ENCODE measurements around the gene MAMDC2. TPM values are rescaled to one million over a fixed set of nuclear protein-coding genes. Genes with fewer than 3 reads are reported as not detected.

The MAMDC2 gene
- total RNA-seq, 1 experiment from 2014 or later: 3.1 TPM

DNA sequence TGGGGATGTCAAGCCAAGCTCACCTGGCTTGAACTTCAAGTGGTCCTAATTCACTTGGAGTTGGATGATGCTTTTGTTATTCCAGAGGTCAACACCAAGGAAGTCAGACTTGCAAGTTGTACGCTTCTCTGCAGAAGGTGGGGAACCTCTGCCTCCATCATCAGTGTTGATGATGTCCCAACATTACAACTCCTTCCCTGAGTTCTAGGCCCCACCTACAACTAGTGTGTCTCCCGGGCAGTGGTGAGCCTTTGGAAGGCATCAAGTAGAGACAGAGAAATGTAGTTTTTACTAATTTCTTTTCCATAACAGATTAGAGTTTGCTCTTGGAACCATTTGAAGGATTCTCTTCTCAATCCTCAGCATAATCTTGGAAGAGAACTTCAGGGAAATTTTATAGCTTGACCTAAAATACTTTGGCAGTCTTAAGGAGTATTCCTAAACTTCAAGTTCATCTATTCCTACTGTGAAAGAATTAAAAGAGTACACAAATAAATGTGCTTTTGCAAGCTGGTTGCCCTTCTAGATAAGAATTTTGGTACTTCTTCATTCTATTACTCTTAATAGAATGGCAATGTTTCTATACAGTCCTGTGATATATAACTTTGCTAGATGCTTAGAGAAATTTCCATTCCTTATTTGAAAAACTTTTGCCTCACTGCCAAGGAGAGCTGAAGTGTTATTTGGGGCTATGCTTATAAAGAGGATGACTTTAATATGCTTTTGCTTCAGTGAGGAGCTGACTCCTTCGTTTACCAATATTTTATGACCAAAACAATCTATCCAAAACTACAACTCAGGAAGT is 12.0 kb downstream of the MAMDC2 start:
- in situ Hi-C loops (cut with HindIII; ENCODE audit: low pct_unique_long_range_greater_than_20kb, low sequenced_read_pairs): no loop called here
- DNase-seq (ENCODE audit: low read depth): no peak

DNA sequence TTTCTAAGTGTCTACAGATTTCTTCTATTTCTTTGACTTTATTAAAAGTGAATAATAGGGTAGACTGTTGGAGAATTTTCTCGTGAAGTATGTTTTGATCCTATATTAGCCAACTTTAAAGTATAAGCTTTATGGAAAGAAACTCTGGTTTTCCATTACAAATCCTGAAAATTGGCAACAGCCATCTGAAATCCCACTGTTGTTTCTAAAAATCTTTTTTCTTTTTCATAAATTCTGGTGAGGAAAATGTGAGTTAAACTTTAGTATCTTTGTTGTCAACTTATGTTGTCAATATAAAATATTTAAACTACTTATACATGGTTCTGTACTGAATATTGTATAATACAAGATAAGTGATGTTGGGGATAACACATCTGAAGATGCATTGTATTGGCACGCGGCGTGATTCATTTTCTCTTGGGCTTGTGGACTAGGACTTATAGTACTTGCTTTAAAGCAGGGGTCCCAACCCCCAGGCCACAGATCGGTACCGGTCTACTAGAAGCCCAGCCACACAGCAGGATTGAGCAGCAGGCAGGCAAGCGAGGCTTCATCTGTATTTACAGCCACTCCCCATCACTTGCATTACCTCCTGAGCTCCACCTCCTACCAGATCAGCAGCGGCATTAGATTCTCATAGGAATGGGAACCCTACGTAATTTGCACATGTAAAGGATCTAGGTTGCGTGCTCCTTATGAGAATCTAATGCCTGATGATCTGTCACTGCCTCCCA is 12.7 kb downstream of the MAMDC2 start:
- in situ Hi-C loops (cut with HindIII; ENCODE audit: low pct_unique_long_range_greater_than_20kb, low sequenced_read_pairs): no loop called here
- DNase-seq (ENCODE audit: low read depth): no peak

- no peak for DNase-seq (ENCODE audit: low read depth)
- in situ Hi-C loops (cut with HindIII; ENCODE audit: low pct_unique_long_range_greater_than_20kb, low sequenced_read_pairs): no loop called here
Observed at GRCh38 chr9:70058569-70059116, 15.0 kb downstream of the MAMDC2 start.

- in situ Hi-C loops (cut with HindIII; ENCODE audit: low pct_unique_long_range_greater_than_20kb, low sequenced_read_pairs): no loop called here
- no peak for DNase-seq (ENCODE audit: low read depth)
Observed at GRCh38 chr9:70060148-70060882, 16.7 kb downstream of the MAMDC2 start.

GRCh38 chr9:70060883-70061507 is 17.3 kb downstream of the MAMDC2 start:
- in situ Hi-C loops (cut with HindIII; ENCODE audit: low pct_unique_long_range_greater_than_20kb, low sequenced_read_pairs): no loop called here
- no peak for DNase-seq (ENCODE audit: low read depth)

DNA sequence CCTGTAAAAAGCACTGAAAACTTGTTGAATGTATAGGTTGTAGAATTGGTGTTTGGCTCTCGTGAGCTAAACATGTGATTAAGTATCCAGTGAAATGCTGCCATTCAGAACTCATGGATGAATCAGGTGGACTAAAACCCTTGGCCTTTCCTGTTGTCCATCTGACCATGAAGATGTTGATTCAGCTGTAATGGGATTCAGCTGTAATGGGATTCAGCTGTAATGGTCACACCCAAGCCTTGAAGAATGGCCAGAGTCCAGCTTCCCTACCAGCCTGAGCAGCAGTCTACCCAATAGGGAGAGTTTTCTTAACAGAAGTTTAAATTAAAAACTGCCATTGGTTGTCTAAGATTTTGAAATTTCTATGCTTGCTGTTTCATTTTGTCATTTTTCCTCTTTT is 18.1 kb downstream of the MAMDC2 start:
- no peak for DNase-seq (ENCODE audit: low read depth)
- in situ Hi-C loops (cut with HindIII; ENCODE audit: low pct_unique_long_range_greater_than_20kb, low sequenced_read_pairs): no loop called here

DNA sequence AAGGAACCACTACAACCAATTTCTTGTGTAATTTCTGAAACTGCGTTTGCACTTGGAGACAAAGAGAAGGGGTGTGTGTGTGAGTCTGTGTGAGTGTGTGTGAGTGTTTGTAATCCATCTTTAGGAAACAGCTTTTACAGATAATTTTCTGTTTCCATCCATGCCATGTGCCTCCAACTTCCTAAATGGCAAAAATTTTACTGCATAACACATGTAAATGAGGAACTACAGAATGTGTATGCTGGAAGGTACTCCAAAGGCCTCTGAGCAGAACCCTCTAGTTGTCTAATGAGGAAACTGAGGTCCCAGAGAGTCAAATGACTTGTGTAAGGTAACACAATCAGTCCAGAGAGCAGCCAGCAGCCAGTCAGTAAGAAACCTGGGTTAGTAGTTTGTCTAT is 20.8 kb downstream of the MAMDC2 start:
- in situ Hi-C loops (cut with HindIII; ENCODE audit: low pct_unique_long_range_greater_than_20kb, low sequenced_read_pairs): no loop called here
- DNase-seq (ENCODE audit: low read depth): no peak

DNA sequence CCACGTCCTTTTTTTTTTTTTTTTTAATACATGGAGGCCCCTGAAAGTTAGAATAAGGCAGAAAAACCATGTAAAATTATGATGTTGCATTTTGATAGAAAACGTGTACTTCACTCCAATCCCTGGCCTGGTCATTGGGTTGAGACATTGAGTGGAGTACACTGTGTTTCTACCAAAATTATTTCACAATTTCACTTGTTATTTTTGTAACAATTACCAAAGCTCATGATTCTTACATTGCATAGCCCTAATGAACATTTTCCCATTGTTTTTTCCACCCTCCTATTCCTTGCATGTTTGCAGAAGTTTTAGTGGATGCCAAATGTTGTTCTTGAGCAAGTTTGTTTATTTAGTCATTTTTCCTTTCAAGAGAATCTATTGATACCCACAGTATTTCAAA is 21.9 kb downstream of the MAMDC2 start:
- in situ Hi-C loops (cut with HindIII; ENCODE audit: low pct_unique_long_range_greater_than_20kb, low sequenced_read_pairs): no loop called here
- DNase-seq (ENCODE audit: low read depth): no peak

GRCh38 chr9:70066418-70066817 is 22.8 kb downstream of the MAMDC2 start:
- in situ Hi-C loops (cut with HindIII; ENCODE audit: low pct_unique_long_range_greater_than_20kb, low sequenced_read_pairs): no loop called here
- no peak for DNase-seq (ENCODE audit: low read depth)

DNA sequence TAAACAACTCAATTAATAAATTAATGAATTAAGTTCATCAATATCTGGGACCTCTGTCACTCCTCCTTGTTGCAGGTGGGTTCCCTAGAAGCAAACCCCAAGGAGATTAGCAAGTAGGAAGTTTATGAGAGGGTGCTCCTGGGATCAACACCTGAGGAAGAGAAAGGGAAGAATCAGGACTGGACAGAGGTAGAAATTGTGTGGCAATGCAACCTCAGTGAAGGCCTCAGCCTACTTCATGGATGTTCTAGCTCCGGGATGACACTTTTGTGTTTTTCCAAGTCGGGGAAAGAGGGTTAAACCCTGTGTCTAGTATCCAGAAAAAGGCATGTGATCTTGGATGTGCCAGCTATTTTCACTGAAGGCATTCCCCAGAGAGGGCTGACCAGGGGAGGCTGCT is 23.2 kb downstream of the MAMDC2 start:
- in situ Hi-C loops (cut with HindIII; ENCODE audit: low pct_unique_long_range_greater_than_20kb, low sequenced_read_pairs): no loop called here
- no peak for DNase-seq (ENCODE audit: low read depth)

DNA sequence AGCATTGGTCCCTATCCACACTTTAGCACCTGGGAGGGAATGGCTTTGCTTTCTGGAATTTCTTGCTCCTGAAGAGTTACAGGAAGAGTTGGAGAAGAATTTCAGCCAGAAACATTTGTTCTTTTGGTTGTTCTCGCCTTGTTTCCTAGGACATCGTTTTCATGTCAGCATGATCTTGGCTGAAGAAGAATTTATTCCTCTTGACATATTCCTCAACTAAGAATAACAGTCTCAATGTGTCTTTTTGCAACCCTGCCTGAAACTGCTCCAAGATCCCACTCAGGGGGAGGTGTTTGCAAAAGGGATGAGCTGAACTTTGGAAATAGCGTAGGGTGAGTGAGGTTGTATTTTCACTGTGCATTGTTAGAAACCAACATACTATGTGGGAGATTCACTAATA is 26.1 kb downstream of the MAMDC2 start:
- DNase-seq (ENCODE audit: low read depth): no peak
- in situ Hi-C loops (cut with HindIII; ENCODE audit: low pct_unique_long_range_greater_than_20kb, low sequenced_read_pairs): no loop called here

- no peak for DNase-seq (ENCODE audit: low read depth)
- in situ Hi-C loops (cut with HindIII; ENCODE audit: low pct_unique_long_range_greater_than_20kb, low sequenced_read_pairs): no loop called here
Observed at GRCh38 chr9:70073193-70073592, 29.5 kb downstream of the MAMDC2 start.

DNA sequence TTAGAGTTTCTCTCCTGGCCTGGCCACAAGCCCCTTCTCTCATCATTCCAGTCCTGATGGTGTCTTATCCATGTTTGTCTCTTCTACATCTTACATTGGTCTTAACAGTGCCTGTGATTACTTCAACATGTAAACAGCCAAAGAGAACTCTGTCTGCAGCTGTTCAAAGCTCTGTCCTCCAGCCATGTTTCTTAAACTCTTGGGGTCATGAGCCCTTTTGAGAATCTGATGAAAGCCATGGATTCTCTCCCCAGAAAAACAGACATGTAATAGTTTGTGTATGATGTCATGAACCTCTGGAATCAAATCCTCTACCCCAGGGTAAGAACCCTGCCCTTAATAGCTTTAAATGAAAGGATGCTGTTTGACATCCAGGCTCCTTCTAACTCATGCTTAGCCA is 30.1 kb downstream of the MAMDC2 start:
- DNase-seq (ENCODE audit: low read depth): no peak
- in situ Hi-C loops (cut with HindIII; ENCODE audit: low pct_unique_long_range_greater_than_20kb, low sequenced_read_pairs): no loop called here

DNA sequence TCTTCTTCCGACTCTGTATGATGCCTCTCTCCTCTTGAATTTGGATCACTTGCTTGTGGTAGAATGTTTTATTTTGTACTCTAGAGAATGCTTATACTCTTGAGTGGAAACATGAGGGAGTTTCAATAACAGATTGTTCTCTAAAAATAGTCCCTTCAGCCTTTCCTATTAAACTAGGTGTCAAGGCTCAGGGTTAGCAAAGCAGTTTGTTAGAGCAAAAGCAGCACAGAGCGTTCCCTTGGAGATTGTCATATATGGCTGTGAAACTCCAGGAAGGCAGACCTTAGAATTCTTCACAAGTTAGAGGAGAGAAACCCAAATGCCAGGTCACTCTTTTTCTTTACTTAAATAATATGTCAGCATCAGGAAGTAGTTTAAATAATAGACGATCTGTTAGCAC is 33.0 kb downstream of the MAMDC2 start:
- DNase-seq (ENCODE audit: low read depth): no peak
- in situ Hi-C loops (cut with HindIII; ENCODE audit: low pct_unique_long_range_greater_than_20kb, low sequenced_read_pairs): no loop called here

DNA sequence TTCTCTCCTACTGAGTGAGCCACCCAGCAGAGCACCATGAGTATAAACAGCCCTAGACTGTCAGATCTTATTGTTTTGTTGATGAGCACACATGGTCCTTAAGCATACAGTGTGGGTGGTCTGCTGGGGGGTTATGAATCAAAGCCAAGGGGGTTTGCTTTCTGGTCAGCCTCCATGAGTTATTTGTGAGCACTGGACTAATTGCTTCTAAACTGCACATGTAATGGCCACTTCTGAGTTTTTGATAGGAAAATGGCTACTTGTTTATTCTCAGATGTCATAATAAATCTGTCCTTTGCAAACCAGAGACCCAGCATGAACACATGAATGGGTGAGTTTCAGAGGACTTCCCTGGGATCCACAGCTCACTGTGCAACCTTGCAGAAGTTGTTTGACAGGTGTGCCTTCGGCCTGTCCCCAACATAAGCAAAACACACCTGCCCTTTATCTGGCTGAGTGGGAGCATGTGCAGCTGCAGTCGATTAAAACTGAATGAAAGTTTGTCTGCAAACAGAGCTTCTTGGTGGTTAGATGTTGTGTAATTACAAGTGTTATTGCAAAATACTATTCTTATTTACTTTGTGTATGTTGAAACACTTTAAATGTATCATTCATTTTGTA is 35.9 kb downstream of the MAMDC2 start:
- DNase-seq (ENCODE audit: low read depth): no peak
- in situ Hi-C loops (cut with HindIII; ENCODE audit: low pct_unique_long_range_greater_than_20kb, low sequenced_read_pairs): no loop called here

GRCh38 chr9:70080481-70081119 is 37.0 kb downstream of the MAMDC2 start:
- DNase-seq (ENCODE audit: low read depth): no peak

DNA sequence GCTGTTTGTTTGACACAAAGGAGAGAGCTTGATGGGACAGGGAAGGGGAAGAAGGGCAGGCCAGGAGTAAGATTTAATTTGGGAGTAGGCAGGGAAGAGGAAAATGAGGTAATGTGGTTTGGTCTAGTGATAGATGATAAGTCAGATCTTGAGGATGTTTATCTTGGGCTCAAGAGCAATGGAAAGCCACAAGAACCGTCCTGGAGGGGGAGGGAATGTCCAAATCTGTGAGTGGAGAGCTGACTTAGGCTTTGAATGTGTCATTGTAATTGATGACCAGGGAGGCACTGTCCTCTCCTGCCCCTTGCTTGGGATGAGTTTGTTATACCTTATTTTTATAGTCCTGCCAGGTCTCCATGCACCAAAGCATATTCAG is 37.5 kb downstream of the MAMDC2 start:
- in situ Hi-C loops (cut with HindIII; ENCODE audit: low pct_unique_long_range_greater_than_20kb, low sequenced_read_pairs): no loop called here
- DNase-seq (ENCODE audit: low read depth): peak; percentile 18

More at GRCh38 chr9:70080481-70081119, 37.0 kb downstream of the MAMDC2 start:
- in situ Hi-C loops (cut with HindIII; ENCODE audit: low pct_unique_long_range_greater_than_20kb, low sequenced_read_pairs): no loop called here

DNA sequence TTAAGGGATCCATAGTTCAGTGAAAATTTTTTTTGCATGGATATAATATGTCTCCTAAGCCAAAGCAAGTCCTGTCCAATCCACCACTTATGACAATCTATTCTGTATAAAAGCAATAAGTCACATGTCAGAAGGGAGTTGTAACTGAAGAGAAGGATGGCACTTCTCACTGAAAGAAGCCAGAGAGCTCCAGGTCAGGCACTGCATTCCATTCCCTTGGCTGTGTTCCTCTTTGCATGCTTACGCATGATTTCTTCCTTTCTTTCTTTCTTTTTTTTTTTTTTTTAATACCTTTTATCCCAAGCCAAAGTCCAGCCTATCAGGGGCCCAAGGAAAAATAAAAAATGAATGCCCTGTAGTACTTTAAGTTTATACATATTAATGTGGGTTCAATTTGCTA is 39.8 kb downstream of the MAMDC2 start:
- DNase-seq (ENCODE audit: low read depth): no peak
- in situ Hi-C loops (cut with HindIII; ENCODE audit: low pct_unique_long_range_greater_than_20kb, low sequenced_read_pairs): no loop called here

All from Caki2 (cell line).